Keratinocyte (primary cell): ENCODE data around the gene RNF44. TPM values are rescaled to one million over a fixed set of nuclear protein-coding genes. Genes with fewer than 3 reads are reported as not detected.

Experiments used
- DNase-seq: peaks from one replicate; pipeline ENCODE4 v3.0.0-alpha.2; 2011; ENCODE audit warnings: low read depth, missing footprints, low spot score
- FAIRE-seq: peaks from 2 replicates; lab custom pipeline; 2011; peaks lifted over from hg19 to GRCh38; lab: Jason Lieb, UNC
- H2AFZ ChIP-seq: 2 replicates; pipeline ENCODE4 v1.6.0; 2012; ENCODE audit warnings: low read length, control low read depth, inconsistent platforms; ENCODE audit not compliant: control insufficient read depth
- H3K27ac ChIP-seq: 2 replicates; pipeline ENCODE4 v1.5.1; 2011; ENCODE audit warnings: low read length; ENCODE audit not compliant: control insufficient read depth, insufficient read depth
- H3K27me3 ChIP-seq: 3 replicates; pipeline ENCODE4 v1.6.0; 2011; ENCODE audit warnings: low read length; ENCODE audit not compliant: control insufficient read depth, insufficient read depth; ENCODE audit errors: extremely low read depth
- H3K36me3 ChIP-seq, 2 experiments: 2 replicates in 1 of 2; 3 replicates in 1 of 2; pipeline ENCODE4 v1.5.1; 2011; ENCODE audit warnings: low read length in 2 of 2, mild to moderate bottlenecking in 1 of 2; ENCODE audit not compliant: control insufficient read depth in 2 of 2, insufficient read depth in 2 of 2; ENCODE audit errors: extremely low read depth in 1 of 2
- H3K4me1 ChIP-seq: 3 replicates; pipeline ENCODE4 v1.5.1; 2011; ENCODE audit warnings: low read length; ENCODE audit not compliant: control insufficient read depth, insufficient read depth; ENCODE audit errors: extremely low read depth
- H3K4me2 ChIP-seq: 3 replicates; pipeline ENCODE4 v1.6.0; 2011; ENCODE audit warnings: low read depth, low read length; ENCODE audit not compliant: control insufficient read depth, insufficient read depth; ENCODE audit errors: extremely low read depth
- H3K4me3 ChIP-seq, 3 experiments: fragments of 200-600 bp in 1 of 3; sonication (generic) in 1 of 3; 2 replicates in 2 of 3; 3 replicates in 1 of 3; pipeline ENCODE4 v1.5.1; 2011 to 2016; ENCODE audit warnings: low read length in 3 of 3, mild to moderate bottlenecking in 3 of 3, control low read depth in 2 of 3, inconsistent platforms in 1 of 3, low read depth in 1 of 3, mixed read lengths in 1 of 3, mixed run types in 1 of 3, moderate library complexity in 1 of 3; ENCODE audit not compliant: control insufficient read depth in 2 of 3, insufficient read depth in 2 of 3; ENCODE audit errors: extremely low read depth in 1 of 3
- H3K79me2 ChIP-seq: 2 replicates; pipeline ENCODE4 v1.6.0; 2012; ENCODE audit warnings: low read length; ENCODE audit not compliant: control insufficient read depth, insufficient read depth
- H3K9ac ChIP-seq: 3 replicates; pipeline ENCODE4 v1.6.0; 2011; ENCODE audit warnings: low read length; ENCODE audit not compliant: control insufficient read depth, insufficient read depth; ENCODE audit errors: extremely low read depth
- H3K9me1 ChIP-seq: 3 replicates; pipeline ENCODE4 v1.6.0; 2011; ENCODE audit warnings: low read length; ENCODE audit not compliant: control insufficient read depth, insufficient read depth; ENCODE audit errors: extremely low read depth
- H3K9me3 ChIP-seq: 2 replicates; pipeline ENCODE4 v1.5.1; 2012; ENCODE audit warnings: low read depth, low read length; ENCODE audit not compliant: control insufficient read depth
- H4K20me1 ChIP-seq: 3 replicates; pipeline ENCODE4 v1.6.0; 2011; ENCODE audit warnings: low read length; ENCODE audit not compliant: control insufficient read depth, insufficient read depth; ENCODE audit errors: extremely low read depth
- CTCF ChIP-seq, 3 experiments: IDR thresholded peaks in 1 of 3; conservative IDR thresholded peaks in 1 of 3; optimal IDR thresholded peaks in 1 of 3; 2 replicates in 2 of 3; 3 replicates in 1 of 3; pipeline versions ENCODE3 to v1.5.1; 2011; ENCODE audit warnings: low read length in 3 of 3, mild to moderate bottlenecking in 3 of 3, moderate library complexity in 2 of 3, control low read depth in 1 of 3, inconsistent platforms in 1 of 3; ENCODE audit not compliant: insufficient read depth in 2 of 3; ENCODE audit errors: extremely low read depth in 1 of 3
- EZH2 ChIP-seq: IDR thresholded peaks from one replicate; pipeline ENCODE4 v1.6.1; 2012; ENCODE audit warnings: inconsistent platforms, mild to moderate bottlenecking, low read length, moderate library complexity
- dilution Hi-C: fragments of 300-500 bp; cut with MboI; formaldehyde crosslinking; loops from one replicate; pipeline ENCODE4 v1.7.0; 2020; ENCODE audit warnings: low sequenced_read_pairs; ENCODE audit not compliant: extremely low pct_ligation_motif_present
- polyA plus RNA-seq, 5 experiments: library from polyadenylated mRNA; depleted of rRNA in 3 of 5; stranded (reverse) in 3 of 5; stranded (forward) in 1 of 5; unstranded in 1 of 5; fragments of >200 nt; gene quantifications; 1 replicate in 1 of 5; 2 replicates in 3 of 5; 3 replicates in 1 of 5; pipeline versions ENCODE4 v1.2.1 to v1.2.3, GENCODE V29; 2011 to 2012; ENCODE audit warnings: missing spikeins in 2 of 5, low read depth in 1 of 5, low replicate concordance in 1 of 5

Gene RNF44
- polyA plus RNA-seq, 1 donor (not counting 4 experiments of a cell fraction or from before 2014, with no cell fraction given), result 5.3 TPM

DNA sequence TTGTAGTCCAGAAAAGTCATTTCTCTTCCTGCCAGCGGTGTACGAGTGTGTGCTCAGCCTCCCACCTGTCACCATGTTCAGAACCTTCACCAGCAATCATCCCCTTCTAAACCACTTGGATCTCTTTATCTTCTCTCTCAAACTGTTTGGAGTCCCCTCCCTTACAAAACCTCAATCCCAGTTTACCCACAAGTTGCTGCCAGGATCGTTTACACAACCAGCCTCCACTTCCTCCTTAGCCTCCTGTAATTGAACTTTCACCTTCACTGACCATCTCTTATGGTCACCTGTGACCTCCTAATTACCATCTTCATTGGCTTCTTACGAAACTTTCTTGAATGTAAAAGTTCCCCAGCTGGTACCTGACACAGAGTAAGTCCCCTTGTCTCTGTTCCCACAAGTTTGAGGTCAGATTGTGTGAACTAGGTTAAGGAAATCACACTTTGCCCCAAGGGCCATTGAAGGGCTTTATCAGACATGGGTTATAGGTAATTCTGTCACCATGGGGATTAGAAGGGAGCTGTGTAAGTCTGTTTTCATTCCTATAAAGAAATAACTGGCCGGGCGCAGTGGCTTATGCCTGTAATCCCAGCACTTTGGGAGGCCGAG is 20.0 kb downstream of the RNF44 start:
- DNase-seq, result no peak
- FAIRE-seq, result no peak
- TF ChIP-seq EZH2, result no peak
- TF ChIP-seq CTCF (optimal IDR thresholded peaks at IDR 0.05 in 1 of 3, IDR thresholded peaks at IDR 0.05 in 1 of 3, conservative IDR thresholded peaks at IDR 0.05 in 1 of 3; ENCODE audit: extremely low read depth in 1 of 3, insufficient read depth in 2 of 3, low read length in 3 of 3), result no peak
- H3K27ac ChIP-seq, result no peak overlapping the region
- no peak overlapping the region for H3K9ac ChIP-seq
- H3K27me3 ChIP-seq, result no peaks in the 10 kb centered on the region
- no peaks in the 10 kb centered on the region for H3K4me1 ChIP-seq
- no peaks in the 10 kb centered on the region for H3K9me3 ChIP-seq
- H3K4me3 ChIP-seq, result no peak overlapping the region
- H4K20me1 ChIP-seq, result no peaks in the 10 kb centered on the region
- no peaks in the 10 kb centered on the region for H3K79me2 ChIP-seq
- dilution Hi-C loops, result no loop called here
- H2AFZ ChIP-seq, result no peak overlapping the region
- no peaks in the 10 kb centered on the region for H3K36me3 ChIP-seq
- no peaks in the 10 kb centered on the region for H3K9me1 ChIP-seq
- H3K4me2 ChIP-seq, result no peak overlapping the region

GRCh38 chr5:176515396-176515795 is 21.8 kb downstream of the RNF44 start:
- Histone ChIP-seq H3K4me3 (no peak overlapping the region), H3K9me1 (no peaks in the 10 kb centered on the region), H3K79me2 (no peaks in the 10 kb centered on the region), H3K9ac (no peak overlapping the region), H3K4me2 (no peak overlapping the region), H4K20me1 (no peaks in the 10 kb centered on the region), H3K4me1 (no peaks in the 10 kb centered on the region), H3K27me3 (no peaks in the 10 kb centered on the region), H3K9me3 (no peaks in the 10 kb centered on the region), H2AFZ (no peak overlapping the region), H3K36me3 (no peaks in the 10 kb centered on the region), H3K27ac (no peak overlapping the region)
- no peak for FAIRE-seq
- dilution Hi-C loops, result no loop called here
- DNase-seq, result no peak
- TF ChIP-seq EZH2 (no peak), CTCF (optimal IDR thresholded peaks at IDR 0.05 in 1 of 3, IDR thresholded peaks at IDR 0.05 in 1 of 3, conservative IDR thresholded peaks at IDR 0.05 in 1 of 3; ENCODE audit: extremely low read depth in 1 of 3, insufficient read depth in 2 of 3, low read length in 3 of 3) (no peak)
